Raji (cell line): ENCODE results near the gene LZTR1.

Experiments
- POLR2A ChIP-seq: IDR thresholded peaks from 2 replicates; pipeline ENCODE4 v1.6.1; 2011; ENCODE audit warnings: low read depth, low read length, control low read depth; ENCODE audit not compliant: insufficient read depth

Gene LZTR1

GRCh38 chr22:20981787-20982562 lies at the start of gene LZTR1:
Gene LZTR1 (plus strand): TSS chr22:20982297. CDS start chr22:20982372, 75 bp downstream.
- peak; percentile 100 for TF ChIP-seq POLR2A

- TF ChIP-seq POLR2A = no peak
Measured at GRCh38 chr22:20933910-20934309, 48.2 kb upstream of the LZTR1 start.

- TF ChIP-seq POLR2A = no peak
Measured at GRCh38 chr22:20937031-20937793, 44.9 kb upstream of the LZTR1 start.

- TF ChIP-seq POLR2A = no peak
Measured at GRCh38 chr22:20937794-20938671, 44.1 kb upstream of the LZTR1 start.

GRCh38 chr22:20940186-20940651 lies 41.9 kb upstream of the LZTR1 start:
- TF ChIP-seq POLR2A = no peak

- no peak for TF ChIP-seq POLR2A
Measured at GRCh38 chr22:20940904-20941385, 41.2 kb upstream of the LZTR1 start.

- TF ChIP-seq POLR2A = no peak
Measured at GRCh38 chr22:20943104-20943933, 38.8 kb upstream of the LZTR1 start.

- TF ChIP-seq POLR2A = no peak
Measured at GRCh38 chr22:20944042-20944441, 38.1 kb upstream of the LZTR1 start.

- no peak for TF ChIP-seq POLR2A
Measured at GRCh38 chr22:20945578-20945934, 36.5 kb upstream of the LZTR1 start.

- TF ChIP-seq POLR2A = no peak
Measured at GRCh38 chr22:20946080-20946986, 35.8 kb upstream of the LZTR1 start.

- no peak for TF ChIP-seq POLR2A
Measured at GRCh38 chr22:20946991-20947390, 35.1 kb upstream of the LZTR1 start.

GRCh38 chr22:20948450-20948849 lies 33.6 kb upstream of the LZTR1 start:
- no peak for TF ChIP-seq POLR2A

GRCh38 chr22:20948989-20949388 lies 33.1 kb upstream of the LZTR1 start:
- TF ChIP-seq POLR2A = no peak
